A673 (cell line): ENCODE results near the gene HYPK. TPM values are rescaled to one million over a fixed set of nuclear protein-coding genes. Genes with fewer than 3 reads are reported as not detected.
A peak's percentile ranks its signal among the peaks of the same experiment; 100 is the strongest.

Experiments used
- BruUV-seq: library from RNA; stranded (reverse); fragments of 400-500 nt; replicated peaks from 2 replicates; lab custom pipeline; 2021; lab: Mats Ljungman, UMichigan
- CTCF ChIA-PET: fragments of 300-600 bp; sonication (Branson Sonifier 250); formaldehyde crosslinking; loops from one replicate; lab custom pipeline; 2022; ENCODE audit warnings: antibody characterized with exemption; lab: Charles Lee
- POLR2A ChIA-PET: fragments of 300-600 bp; sonication (Branson Sonifier 250); formaldehyde crosslinking; loops from one replicate; lab custom pipeline; 2022; ENCODE audit warnings: antibody characterized with exemption; ENCODE audit not compliant: low non-redundant PET; lab: Charles Lee
- DNase-seq: peaks from one replicate; pipeline ENCODE4 v3.0.0-alpha.2; 2015; ENCODE audit warnings: low spot score
- H3K27ac ChIP-seq: fragments of 200-600 bp; sonication (generic); 2 replicates; pipeline ENCODE4 v1.5.1; 2016; ENCODE audit warnings: mixed run types, low read depth, mild to moderate bottlenecking, mixed read lengths, antibody characterized with exemption, low read length; ENCODE audit not compliant: poor library complexity, severe bottlenecking
- H3K27me3 ChIP-seq: fragments of 200-600 bp; sonication (generic); replicated peaks from 2 replicates; pipeline ENCODE4 v1.6.1; 2017; ENCODE audit warnings: mixed run types, low read depth, mild to moderate bottlenecking, mixed read lengths, antibody characterized with exemption, low read length; ENCODE audit not compliant: insufficient read depth, poor library complexity
- H3K36me3 ChIP-seq: fragments of 200-600 bp; sonication (generic); 2 replicates; pipeline ENCODE4 v1.6.1; 2016; ENCODE audit warnings: mixed run types, mild to moderate bottlenecking, mixed read lengths, antibody characterized with exemption, low read length; ENCODE audit not compliant: insufficient read depth, poor library complexity, severe bottlenecking
- H3K4me1 ChIP-seq: fragments of 200-600 bp; sonication (generic); 2 replicates; pipeline ENCODE4 v1.6.1; 2017; ENCODE audit warnings: mixed run types, mild to moderate bottlenecking, mixed read lengths, antibody characterized with exemption, low read length; ENCODE audit not compliant: insufficient read depth, poor library complexity, severe bottlenecking
- H3K4me3 ChIP-seq: fragments of 200-600 bp; sonication (generic); 2 replicates; pipeline ENCODE4 v1.5.1; 2016; ENCODE audit warnings: low read depth, mixed run types, mild to moderate bottlenecking, mixed read lengths, low read length; ENCODE audit not compliant: poor library complexity, severe bottlenecking
- H3K9me3 ChIP-seq: fragments of 200-600 bp; sonication (generic); 2 replicates; pipeline ENCODE4 v1.6.1; 2016; ENCODE audit warnings: mixed run types, low read depth, mild to moderate bottlenecking, mixed read lengths, antibody characterized with exemption, low read length; ENCODE audit not compliant: poor library complexity, severe bottlenecking
- CTCF ChIP-seq: fragments of 300-800, 200-600 bp; sonication (generic); conservative IDR thresholded peaks from 2 replicates; pipeline ENCODE4 v1.5.1; 2017; ENCODE audit warnings: low read depth, mild to moderate bottlenecking, antibody characterized with exemption, low read length, moderate library complexity, mixed read lengths
- EZH2 ChIP-seq: fragments of 200-600 bp; sonication (generic); IDR thresholded peaks from 2 replicates; pipeline ENCODE4 v1.6.1; 2017; ENCODE audit warnings: borderline replicate concordance, low read depth, mild to moderate bottlenecking, mixed read lengths, antibody characterized with exemption, low read length; ENCODE audit not compliant: poor library complexity, severe bottlenecking
- intact Hi-C: fragments of 100-400 bp; cut with micrococcal nuclease; formaldehyde crosslinking; loops from one replicate; pipeline ENCODE4 v1.10.0; 2022; ENCODE audit not compliant: unreplicated experiment
- total RNA-seq: library from RNA; stranded (reverse); gene quantifications from 2 replicates; pipeline ENCODE4 v1.2.3, GENCODE V29; 2021

The HYPK gene
- total RNA-seq, 1 experiment from 2014 or later: 34.9 TPM

DNA sequence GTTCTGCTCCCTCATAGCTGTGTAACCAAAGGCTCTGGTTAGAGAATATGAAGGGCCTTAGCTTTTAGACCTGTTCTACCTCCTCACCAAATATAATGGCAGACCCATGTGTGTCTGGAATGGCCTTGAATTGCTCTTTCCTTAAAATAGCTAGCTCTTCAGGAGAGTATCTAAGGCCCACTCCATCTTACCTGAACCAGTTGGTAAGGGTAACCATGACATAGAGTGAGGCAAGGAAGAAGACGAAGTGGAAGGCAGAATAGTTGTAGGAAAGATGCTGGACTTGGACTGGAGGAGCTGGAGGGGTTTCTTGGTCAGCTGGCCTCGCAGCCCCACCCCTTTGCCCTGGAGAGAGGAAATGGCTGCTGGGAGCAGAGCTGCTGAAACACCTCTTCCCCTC lies 5.2 kb upstream of the HYPK start:
- Histone ChIP-seq H3K9me3 (no peaks in the 10 kb centered on the region), H3K27ac (peak overlapping the region; percentile 43), H3K36me3 (peaks cover 47% of the 10 kb centered on the region), H3K27me3 (no peaks in the 10 kb centered on the region), H3K4me1 (peaks cover 13% of the 10 kb centered on the region), H3K4me3 (no peak overlapping the region)
- TF ChIP-seq CTCF: no peak
- TF ChIP-seq EZH2: no peak
- ChIA-PET POLR2A (no interaction called here), CTCF (no interaction called here)
- DNase-seq: no peak
- BruUV-seq: no TSS peak
- intact Hi-C loops: no loop called here

DNA sequence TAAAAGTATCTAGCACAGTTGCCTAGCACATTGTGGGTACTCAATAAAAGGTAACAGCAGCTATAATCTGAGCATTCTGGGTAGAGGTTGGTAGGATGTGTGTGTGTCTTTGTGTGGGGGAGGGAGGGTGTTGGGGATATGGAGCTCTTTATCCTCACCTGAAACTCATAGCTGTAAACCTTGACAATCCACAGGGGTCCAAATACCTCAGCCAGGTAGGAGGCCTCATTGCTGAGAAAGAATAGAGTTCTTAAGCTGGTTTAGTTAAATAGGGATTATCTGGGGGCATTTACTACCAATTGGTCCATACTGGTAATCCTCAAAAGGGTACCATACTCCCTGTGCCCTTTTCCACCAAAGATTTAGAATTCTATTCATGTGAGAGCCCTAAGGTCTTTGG lies 4.4 kb upstream of the HYPK start:
- Histone ChIP-seq H3K27ac (no peak overlapping the region), H3K4me1 (peaks cover 13% of the 10 kb centered on the region)

DNA sequence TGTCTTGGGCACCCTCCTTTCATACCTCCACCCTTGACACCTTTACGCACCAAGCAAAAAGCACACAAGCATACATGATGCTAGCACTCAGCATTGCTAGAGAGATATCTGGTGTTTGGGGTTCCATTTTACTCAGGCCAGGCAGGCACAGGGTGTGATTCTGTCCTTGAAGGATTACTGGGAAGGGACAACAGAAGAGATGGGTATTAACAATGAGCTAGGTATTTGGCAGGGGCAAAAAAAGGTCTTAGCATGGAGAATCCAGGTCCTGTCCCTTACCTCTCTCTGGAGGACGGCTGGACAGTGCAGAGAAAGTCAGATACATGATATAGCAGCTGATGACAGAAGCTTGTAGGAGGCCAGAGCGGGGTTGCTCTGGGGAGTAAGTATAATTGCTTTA lies 3.8 kb upstream of the HYPK start:
- BruUV-seq: no TSS peak

More for the DNA sequence above, 4.4 kb upstream of the HYPK start:
- no peak for DNase-seq
- Histone ChIP-seq H3K27me3 (no peaks in the 10 kb centered on the region), H3K4me3 (no peak overlapping the region), H3K9me3 (no peaks in the 10 kb centered on the region), H3K36me3 (peaks cover 47% of the 10 kb centered on the region)
- TF ChIP-seq EZH2 (no peak), CTCF (no peak)
- intact Hi-C loops: no loop called here
- no TSS peak for BruUV-seq
- POLR2A ChIA-PET: no interaction called here
- CTCF ChIA-PET: no interaction called here

More for the DNA sequence above, 3.8 kb upstream of the HYPK start:
- Histone ChIP-seq H3K9me3 (no peaks in the 10 kb centered on the region), H3K4me3 (no peak overlapping the region), H3K27me3 (no peaks in the 10 kb centered on the region), H3K4me1 (peaks cover 10% of the 10 kb centered on the region), H3K36me3 (peaks cover 52% of the 10 kb centered on the region), H3K27ac (no peak overlapping the region)
- POLR2A ChIA-PET: no interaction called here
- intact Hi-C loops: no loop called here
- no peak for DNase-seq
- TF ChIP-seq CTCF (no peak), EZH2 (no peak)
- CTCF ChIA-PET: no interaction called here
